ENCODE measurements around the gene ZNRF1. TPM values are rescaled to one million over a fixed set of nuclear protein-coding genes. Genes with fewer than 3 reads are reported as not detected.

The ZNRF1 gene
- total and polyA plus RNA-seq, 2 of the 13 experiments (the other 11 are each of a cell fraction or from before 2014, with no cell fraction given) = 43.9 to 58.7 TPM

GRCh38 chr16:75070012-75070841, 71.4 kb downstream of the ZNRF1 start (continued):
- 0 out of 2 replicates have a peak, but pooled peaks have one; percentile 46 for TF ChIP-seq HNF1A (IDR thresholded peaks at IDR 0.05; ENCODE audit: low read depth)
- no peak for TF ChIP-seq HNF1A (CRISPR knock-in tag; IDR thresholded peaks at IDR 0.05; ENCODE audit: borderline replicate concordance)
- TF ChIP-seq HDAC2 (CRISPR knock-in tag; IDR thresholded peaks at IDR 0.05) = peak; percentile 82
- no peak for TF ChIP-seq ZNF784 (CRISPR knock-in tag; IDR thresholded peaks at IDR 0.05; ENCODE audit: borderline replicate concordance)
- no peak for TF ChIP-seq CBX2 (IDR thresholded peaks at IDR 0.05; ENCODE audit: low read depth, low read length)
- no peak for TF ChIP-seq CBX2 (CRISPR knock-in tag; IDR thresholded peaks at IDR 0.05; ENCODE audit: low read depth)
- TF ChIP-seq CHD2 (IDR thresholded peaks at IDR 0.05; ENCODE audit: low read depth, low read length) = no peak
- no peak for TF ChIP-seq ZNF253 (CRISPR knock-in tag; IDR thresholded peaks at IDR 0.05; ENCODE audit: borderline replicate concordance)
- no peak for TF ChIP-seq CHCHD3 (CRISPR knock-in tag; IDR thresholded peaks at IDR 0.05)
- TF ChIP-seq FOSL2 (CRISPR knock-in tag; IDR thresholded peaks at IDR 0.05) = peak; percentile 81
- no peak for TF ChIP-seq ZNF691 (CRISPR knock-in tag; IDR thresholded peaks at IDR 0.05; ENCODE audit: borderline replicate concordance, low read depth)
- no peak for TF ChIP-seq ZNF724P (CRISPR knock-in tag; IDR thresholded peaks at IDR 0.05; ENCODE audit: borderline replicate concordance)
- no peak for TF ChIP-seq PAX8 (CRISPR knock-in tag; IDR thresholded peaks at IDR 0.05; ENCODE audit: borderline replicate concordance)
- 0 out of 4 replicates have a peak, but pooled peaks of 1 of the 2 experiments have one; percentile 35 for TF ChIP-seq HMGXB4 (CRISPR knock-in tag; IDR thresholded peaks at IDR 0.05; ENCODE audit: borderline replicate concordance in 1 of 2, low read depth in 1 of 2)
- no peak; a peak in 1 of 4 replicates for TF ChIP-seq POLR2A (IDR thresholded peaks at IDR 0.05; ENCODE audit: insufficient read depth in 1 of 2, low read depth in 2 of 2, low read length in 2 of 2)
- TF ChIP-seq JUNB (CRISPR knock-in tag; IDR thresholded peaks at IDR 0.05; ENCODE audit: borderline replicate concordance) = peak; percentile 53
- TF ChIP-seq SP2 (CRISPR knock-in tag; IDR thresholded peaks at IDR 0.05) = no peak
- no peak; the same call in 1 of the 2 replicates for TF ChIP-seq KDM5A (IDR thresholded peaks at IDR 0.05; ENCODE audit: borderline replicate concordance, low read length)
- no peak for TF ChIP-seq ZNF367 (CRISPR knock-in tag; IDR thresholded peaks at IDR 0.05; ENCODE audit: borderline replicate concordance)
- no peak for TF ChIP-seq PITX1 (CRISPR knock-in tag; IDR thresholded peaks at IDR 0.05)
- no peak for TF ChIP-seq ZBTB38 (CRISPR knock-in tag; IDR thresholded peaks at IDR 0.05)
- peak; percentile 81 for TF ChIP-seq ASH2L (IDR thresholded peaks at IDR 0.05; ENCODE audit: insufficient read length, low read depth, low read length)

All from HepG2 (cell line).